Left ventricle myocardium superior (tissue), 1 donor: Measurements from ENCODE around the gene ADNP2. TPM values are rescaled to one million over a fixed set of nuclear protein-coding genes. Genes with fewer than 3 reads are reported as not detected.

Source experiments
- ATAC-seq: fragments of 200-7000 bp; cut with Tn5 transposase; one replicate; pipeline ENCODE4 v1.9.1; 2020; ENCODE audit warnings: mild to moderate bottlenecking, moderate library complexity
- DNase-seq: peaks from one replicate; pipeline ENCODE4 v3.0.0-alpha.2; 2020
- intact Hi-C: fragments of 100-400 bp; cut with micrococcal nuclease; formaldehyde crosslinking; loops from one replicate; pipeline ENCODE4 v1.11.0; 2022
- long read RNA-seq: library from polyadenylated mRNA; unstranded; transcript quantifications from one replicate; pipeline ENCODE4 v2.0.0, GENCODE V29; 2021
- total RNA-seq: library from RNA; stranded (reverse); fragmentation: NEBNext Ultra II Directional; extraction: Animal tissue kit (Norgen Biotek cat#: 25700); gene quantifications from one replicate; pipeline ENCODE4 v1.2.1, GENCODE V29; 2021
- donor health status: DM: no; HTN: yes; CAD: no; lungs with severe emphysema.

The ADNP2 gene, protein sequence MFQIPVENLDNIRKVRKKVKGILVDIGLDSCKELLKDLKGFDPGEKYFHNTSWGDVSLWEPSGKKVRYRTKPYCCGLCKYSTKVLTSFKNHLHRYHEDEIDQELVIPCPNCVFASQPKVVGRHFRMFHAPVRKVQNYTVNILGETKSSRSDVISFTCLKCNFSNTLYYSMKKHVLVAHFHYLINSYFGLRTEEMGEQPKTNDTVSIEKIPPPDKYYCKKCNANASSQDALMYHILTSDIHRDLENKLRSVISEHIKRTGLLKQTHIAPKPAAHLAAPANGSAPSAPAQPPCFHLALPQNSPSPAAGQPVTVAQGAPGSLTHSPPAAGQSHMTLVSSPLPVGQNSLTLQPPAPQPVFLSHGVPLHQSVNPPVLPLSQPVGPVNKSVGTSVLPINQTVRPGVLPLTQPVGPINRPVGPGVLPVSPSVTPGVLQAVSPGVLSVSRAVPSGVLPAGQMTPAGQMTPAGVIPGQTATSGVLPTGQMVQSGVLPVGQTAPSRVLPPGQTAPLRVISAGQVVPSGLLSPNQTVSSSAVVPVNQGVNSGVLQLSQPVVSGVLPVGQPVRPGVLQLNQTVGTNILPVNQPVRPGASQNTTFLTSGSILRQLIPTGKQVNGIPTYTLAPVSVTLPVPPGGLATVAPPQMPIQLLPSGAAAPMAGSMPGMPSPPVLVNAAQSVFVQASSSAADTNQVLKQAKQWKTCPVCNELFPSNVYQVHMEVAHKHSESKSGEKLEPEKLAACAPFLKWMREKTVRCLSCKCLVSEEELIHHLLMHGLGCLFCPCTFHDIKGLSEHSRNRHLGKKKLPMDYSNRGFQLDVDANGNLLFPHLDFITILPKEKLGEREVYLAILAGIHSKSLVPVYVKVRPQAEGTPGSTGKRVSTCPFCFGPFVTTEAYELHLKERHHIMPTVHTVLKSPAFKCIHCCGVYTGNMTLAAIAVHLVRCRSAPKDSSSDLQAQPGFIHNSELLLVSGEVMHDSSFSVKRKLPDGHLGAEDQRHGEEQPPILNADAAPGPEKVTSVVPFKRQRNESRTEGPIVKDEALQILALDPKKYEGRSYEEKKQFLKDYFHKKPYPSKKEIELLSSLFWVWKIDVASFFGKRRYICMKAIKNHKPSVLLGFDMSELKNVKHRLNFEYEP
- 7.1 TPM for total RNA-seq
- long read RNA-seq, full-length matches to known transcripts: 1 of 5 reads
- long read RNA-seq, partial matches to known transcripts: 4 of 5 reads
- long read RNA-seq, other reads (novel, unspliced or antisense): 0 of 5 reads

DNA sequence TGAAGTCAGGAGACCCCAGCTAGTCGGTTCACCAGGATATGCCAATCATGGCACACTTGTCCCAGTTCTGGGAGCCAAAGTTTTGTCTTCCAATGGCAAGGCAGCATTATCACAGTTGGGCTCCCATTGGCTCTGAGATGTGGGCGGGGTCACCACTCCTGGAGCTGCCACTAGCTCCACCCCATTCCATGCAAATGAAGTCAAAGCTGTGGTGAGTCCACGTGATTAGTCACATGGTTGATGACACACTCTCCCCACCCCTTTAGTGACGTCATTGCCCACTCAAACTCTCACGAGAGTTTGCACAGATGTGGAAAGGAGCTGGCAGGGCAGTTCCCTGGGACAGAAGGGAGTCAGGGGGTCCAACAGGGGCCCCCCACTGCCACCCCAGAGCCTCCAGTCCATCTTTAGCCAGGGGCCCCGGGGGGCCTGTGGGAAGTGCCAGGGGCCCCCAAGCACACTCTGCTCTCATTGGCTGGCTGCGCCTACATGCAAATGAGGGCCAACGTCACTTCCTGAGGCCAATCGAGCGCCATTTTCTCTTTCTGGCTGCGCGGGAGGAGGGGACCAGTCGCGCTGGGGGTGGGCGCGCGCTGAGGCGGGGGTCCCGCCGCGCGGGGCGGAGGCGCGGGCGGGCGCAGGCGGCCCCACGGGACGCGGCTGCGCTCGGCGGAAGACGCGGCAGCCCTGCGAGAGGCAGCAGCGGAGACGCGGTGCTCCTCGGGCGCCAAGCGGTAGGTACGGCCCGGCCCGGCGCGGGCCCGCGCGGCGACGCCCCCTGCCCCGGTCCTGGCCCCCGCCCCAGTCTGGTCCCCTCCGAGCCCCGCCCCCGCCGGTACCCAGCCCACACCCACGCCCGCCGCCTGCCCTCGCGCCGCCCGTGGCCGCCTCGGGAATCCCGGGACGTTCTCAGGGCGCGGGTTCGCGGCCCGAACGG is at the start of gene ADNP2:
Gene ADNP2, plus strand, starts transcription at position 524 of the 937 bp plus-strand sequence. CDS start 8,281 bp downstream, outside the sequence.
- peak; percentile 76 for DNase-seq
- peak; percentile 89 for ATAC-seq
- intact Hi-C loops: no loop called here

DNA sequence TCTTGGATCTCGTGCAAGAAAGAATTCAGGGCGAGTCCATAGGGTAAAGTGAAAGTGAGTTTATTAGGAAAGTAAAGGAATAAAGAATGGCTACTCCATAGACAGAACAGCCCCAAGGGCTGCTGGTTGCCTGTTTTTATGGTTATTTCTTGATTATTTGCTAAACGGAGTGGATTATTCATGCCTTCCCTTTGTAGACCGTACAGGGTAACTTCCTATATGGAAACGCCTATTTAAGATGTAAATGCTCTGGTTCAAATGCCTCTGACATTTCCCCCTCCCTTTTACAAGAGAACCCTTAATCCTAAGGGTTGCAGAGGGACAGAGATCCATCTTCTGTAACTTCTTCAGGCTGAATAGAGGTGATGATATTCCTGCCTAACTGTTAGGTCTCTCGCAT is 49.1 kb upstream of the ADNP2 start:
- DNase-seq (no peak), ATAC-seq (no peak)
- intact Hi-C loops: no loop called here

DNA sequence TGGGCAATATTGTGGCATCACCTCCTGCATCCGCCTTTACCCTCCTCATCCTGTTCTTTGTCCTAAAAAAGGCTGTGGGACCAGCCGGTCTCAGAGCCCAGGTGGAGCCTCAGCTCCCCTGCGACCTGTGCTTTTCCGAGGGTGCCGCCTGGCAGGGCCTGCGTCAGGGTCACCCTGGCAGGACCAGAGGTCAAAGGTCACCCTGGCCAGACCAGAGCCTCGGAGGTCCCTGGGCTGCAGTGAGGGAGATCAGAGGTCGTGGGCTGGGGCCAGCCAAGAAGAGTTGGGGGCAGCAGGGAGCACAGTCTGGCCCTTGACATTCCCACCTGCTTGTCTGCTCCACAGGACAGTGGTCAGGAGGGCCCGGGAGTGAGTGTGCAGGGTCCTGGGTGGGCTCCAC is 43.4 kb upstream of the ADNP2 start:
- no peak for DNase-seq
- no peak for ATAC-seq
- intact Hi-C loops: no loop called here

DNA sequence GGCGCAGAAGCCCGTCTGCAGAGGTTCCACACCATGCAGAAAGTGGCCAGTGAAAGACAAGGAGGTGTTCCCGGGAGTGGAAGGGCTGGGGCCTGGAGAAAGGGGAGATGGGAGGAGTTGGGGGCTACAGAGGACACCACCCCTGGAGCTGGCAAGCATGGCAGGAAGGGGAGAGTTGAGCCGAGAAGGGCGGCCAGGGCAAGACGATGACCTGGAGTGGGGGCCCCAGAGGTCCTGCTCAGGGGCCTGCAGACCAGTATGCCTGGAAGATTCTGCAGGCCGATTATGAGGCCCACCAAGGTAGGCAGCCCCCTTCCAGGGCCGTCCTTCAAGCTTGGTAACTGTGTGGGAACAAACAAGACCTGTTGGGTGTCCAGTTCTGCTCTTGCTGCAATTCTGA is 41.7 kb upstream of the ADNP2 start:
- ATAC-seq: no peak
- no peak for DNase-seq
- intact Hi-C loops: no loop called here

DNA sequence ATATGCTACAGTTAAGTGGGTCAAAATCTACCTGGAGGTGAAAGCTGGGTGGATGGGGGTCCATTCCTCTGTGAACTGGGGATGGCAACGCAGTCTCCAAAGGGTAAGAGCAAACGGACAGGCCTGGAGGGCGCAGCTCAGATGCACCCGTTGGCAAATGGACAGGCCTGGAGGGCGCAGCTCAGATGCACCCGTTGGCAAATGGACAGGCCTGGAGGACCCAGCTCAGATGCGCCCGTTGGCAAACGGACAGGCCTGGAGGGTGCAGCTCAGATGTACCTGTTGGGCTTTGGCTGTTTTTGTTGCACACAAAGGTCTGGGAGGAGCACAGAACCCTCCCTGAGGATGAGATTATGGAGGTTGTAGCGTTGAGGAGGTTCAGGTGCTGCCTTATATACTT is 41.2 kb upstream of the ADNP2 start:
- no peak for DNase-seq
- ATAC-seq: no peak
- intact Hi-C loops: no loop called here

DNA sequence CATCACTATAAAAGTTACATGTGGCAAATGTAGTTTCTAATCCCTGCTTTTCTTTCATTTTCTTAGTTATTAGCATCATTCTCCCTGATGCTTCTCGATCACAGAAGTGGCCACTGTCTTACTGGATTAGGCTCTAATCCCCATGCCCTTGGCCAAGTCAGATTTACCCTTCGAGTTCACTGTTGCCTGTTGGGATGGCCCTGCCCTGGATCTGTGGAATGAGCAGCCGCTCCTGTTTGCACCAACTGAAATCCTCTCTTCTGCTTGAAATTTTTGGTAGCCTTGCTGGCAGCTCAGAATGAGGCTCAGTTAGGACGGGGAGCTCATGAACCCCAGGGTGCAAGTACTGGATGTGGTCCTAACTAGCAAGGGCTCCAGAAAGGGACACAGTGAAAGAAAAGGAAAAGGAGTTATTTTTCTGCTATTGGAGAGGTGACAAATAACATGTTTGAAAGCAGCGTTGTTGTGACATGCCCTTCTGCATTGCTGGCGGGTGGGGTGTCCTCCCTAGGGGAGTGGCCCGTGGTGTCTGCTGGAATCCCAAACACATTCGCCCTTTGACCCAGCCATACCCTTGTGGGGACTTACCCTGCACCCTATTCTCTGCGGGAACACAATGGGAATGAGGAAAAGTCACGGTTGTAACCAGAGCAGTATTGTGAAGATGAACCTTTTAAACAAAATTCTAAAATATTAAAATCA is 40.3 kb upstream of the ADNP2 start:
- intact Hi-C loops: no loop called here
- no peak for ATAC-seq
- no peak for DNase-seq

DNA sequence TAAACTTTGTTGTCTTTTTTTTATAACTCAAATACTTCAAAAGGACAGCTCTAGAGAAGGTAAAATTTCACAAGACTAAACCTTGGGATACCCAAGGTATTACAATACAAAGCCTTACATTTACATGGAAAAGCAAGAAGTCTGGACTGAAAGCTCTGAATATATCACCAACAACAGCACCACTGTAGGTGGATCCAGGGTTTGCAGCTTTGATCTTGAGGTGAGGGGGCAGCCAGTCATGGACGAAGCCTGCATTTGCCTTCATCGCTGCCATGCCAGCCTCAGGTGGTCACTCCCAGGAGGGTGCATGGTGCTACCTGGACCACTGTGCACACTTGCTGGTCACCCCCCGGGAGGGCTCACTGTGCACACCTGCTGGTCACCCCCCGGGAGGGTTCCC is 38.2 kb upstream of the ADNP2 start:
- no peak for DNase-seq
- ATAC-seq: no peak
- intact Hi-C loops: no loop called here

DNA sequence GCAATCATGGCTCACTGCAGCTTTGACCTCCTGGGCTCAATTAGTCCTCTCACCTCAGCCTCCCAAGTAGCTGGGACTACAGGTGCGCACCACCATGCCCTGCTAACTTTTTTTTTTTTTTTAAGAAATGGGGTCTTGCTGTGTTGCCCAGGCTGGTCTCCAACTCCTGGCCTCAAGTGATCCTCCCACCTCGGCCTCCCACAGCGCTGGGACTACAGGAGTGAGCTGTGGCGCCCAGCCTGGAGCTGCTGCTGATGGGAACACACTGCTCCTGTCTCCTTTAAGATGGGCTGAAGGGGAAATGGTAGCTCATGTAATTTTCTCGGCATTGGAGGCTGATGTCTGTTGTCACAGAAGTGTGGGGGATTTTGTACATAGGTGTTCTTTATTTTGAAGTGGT is 34.9 kb upstream of the ADNP2 start:
- intact Hi-C loops: no loop called here
- DNase-seq (no peak), ATAC-seq (no peak)

DNA sequence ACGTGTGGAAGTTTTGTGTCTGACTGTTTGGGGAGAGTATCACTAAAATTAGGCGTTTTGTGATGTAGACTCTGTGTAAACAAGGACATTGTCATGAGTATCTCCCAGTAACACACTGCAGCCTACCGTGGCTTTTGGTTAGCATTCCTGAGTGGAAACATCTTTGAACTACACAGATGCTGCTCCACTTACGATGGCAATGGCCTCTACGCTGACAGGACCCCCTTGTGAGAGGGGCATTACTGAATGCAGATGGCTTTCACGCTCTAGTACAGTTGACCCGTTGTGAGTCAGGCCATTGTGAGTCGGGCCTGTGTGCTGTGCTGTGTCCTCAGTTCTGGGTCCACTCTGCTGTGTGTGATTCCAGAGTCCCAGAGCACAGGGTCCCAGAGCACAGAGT is 34.4 kb upstream of the ADNP2 start:
- ATAC-seq: no peak
- DNase-seq: no peak
- intact Hi-C loops: no loop called here

DNA sequence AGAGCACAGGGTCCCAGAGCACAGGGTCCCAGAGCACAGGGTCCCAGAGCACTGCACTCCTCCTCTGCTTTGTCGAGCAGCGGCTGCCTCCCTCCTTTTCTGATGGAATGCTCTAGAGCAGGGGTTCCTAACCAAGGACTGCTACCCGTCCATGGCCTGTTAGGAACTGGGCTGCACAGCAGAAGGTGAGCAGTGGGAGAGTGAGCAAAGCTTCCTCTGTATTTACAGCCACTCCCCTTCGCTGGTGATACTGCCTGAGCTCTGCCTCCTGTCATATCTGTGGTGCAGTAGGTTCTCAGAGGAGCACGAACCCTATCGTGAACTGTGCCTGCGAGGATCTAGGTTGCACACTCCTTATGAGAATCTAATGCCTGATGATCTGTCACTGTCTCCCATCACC is 33.1 kb upstream of the ADNP2 start:
- no peak for DNase-seq
- no peak for ATAC-seq
- intact Hi-C loops: no loop called here

DNA sequence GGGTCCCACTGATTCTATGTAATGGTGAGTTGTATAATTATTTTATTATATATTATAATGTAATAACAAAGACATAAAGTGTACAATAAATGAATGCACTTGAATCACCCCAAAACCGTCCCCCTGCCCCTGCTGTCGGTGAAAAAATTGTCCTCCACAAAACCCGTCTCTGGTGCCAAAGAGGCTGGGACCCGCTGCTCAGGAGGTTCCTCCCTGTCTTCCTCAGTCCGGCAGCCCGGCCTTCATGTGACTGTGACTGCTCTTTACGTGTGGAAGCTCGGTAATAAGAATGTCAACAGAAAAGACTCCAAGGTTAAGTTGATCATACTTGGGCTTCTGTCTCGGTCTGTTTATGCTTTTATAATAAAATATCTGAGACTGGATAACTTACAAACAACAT is 32.7 kb upstream of the ADNP2 start:
- DNase-seq (no peak), ATAC-seq (no peak)
- intact Hi-C loops: no loop called here

DNA sequence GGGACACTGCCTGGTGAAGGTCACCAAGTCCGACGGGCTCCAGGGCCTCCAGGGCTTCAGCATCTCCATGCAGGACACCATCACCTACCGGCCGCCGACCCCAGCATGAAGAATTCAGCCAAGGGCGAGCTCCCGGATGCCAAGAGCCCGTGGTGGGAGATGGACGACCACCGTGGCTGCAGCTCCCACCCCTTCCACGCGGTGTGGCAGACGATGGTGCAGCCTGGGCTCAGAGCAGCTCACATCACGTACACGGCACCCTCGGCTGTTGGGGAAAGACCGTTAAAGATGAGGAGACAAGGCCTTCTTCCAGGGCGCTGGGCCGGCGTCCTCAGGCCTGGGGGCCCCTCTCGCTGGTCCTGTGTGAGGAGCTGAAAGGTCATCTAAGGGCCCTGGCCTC is 31.2 kb upstream of the ADNP2 start:
- intact Hi-C loops: no loop called here
- ATAC-seq: no peak

DNA sequence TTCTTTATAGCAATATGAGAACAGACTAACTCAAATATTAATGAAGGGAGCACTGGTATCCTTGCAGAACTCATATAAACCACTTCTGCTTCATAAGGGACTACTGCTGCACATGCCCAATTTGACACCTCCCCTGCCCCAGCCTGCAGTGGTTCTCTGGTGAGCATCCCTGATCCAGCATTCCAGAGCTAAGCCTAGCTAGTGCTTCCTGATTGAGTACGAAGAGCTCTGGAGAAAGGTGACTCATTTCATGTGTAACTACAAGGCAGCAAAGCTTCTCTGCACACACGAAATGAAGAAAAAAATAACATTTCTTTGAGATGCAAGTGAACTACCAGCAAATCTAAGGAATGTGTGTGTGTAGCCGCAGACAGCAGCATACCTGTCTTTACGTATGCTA is 22.8 kb upstream of the ADNP2 start:
- DNase-seq (no peak), ATAC-seq (no peak)

More for the DNA sequence above, 31.2 kb upstream of the ADNP2 start:
- no peak for DNase-seq

DNA sequence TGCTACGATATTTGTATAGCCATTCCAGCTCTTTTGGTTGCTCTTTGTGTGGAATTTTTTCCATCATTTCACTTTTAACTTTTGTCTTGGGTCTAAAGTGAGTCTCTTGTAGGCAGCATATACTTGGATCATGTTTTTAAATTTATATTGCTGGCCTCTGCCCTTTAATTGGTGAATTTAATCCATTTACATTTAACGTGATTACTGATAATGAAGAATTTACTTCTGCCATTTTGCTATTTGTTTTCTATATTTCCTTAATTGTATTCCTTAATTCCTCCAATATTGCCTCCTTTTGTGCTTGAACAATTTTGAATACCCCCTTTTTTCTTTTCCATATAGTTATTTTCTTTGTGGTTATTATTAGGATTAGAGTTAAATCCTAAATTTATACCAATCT is 21.0 kb upstream of the ADNP2 start:
- ATAC-seq (no peak), DNase-seq (no peak)
- intact Hi-C loops: no loop called here

More for the DNA sequence above, 22.8 kb upstream of the ADNP2 start:
- intact Hi-C loops: no loop called here

DNA sequence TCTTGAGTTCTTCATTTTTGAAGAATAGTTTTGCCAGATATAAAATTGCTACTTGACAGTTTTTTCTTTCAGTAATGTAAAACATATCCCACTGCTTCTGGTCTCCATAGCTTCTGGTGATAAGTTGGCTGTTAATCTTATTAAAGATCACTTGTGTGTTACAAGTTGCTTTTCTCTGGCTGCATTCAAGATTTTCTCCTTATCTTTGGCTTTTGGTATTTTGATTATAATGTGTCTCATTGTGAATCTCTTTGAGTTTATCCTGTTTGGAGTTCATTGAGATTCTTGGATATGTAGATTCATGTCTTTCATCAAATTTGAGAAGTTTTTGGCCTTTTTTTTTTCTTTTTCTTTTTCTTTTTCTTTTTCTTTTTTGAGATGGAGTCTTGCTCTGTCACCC is 20.2 kb upstream of the ADNP2 start:
- ATAC-seq (no peak), DNase-seq (no peak)
- intact Hi-C loops: no loop called here

DNA sequence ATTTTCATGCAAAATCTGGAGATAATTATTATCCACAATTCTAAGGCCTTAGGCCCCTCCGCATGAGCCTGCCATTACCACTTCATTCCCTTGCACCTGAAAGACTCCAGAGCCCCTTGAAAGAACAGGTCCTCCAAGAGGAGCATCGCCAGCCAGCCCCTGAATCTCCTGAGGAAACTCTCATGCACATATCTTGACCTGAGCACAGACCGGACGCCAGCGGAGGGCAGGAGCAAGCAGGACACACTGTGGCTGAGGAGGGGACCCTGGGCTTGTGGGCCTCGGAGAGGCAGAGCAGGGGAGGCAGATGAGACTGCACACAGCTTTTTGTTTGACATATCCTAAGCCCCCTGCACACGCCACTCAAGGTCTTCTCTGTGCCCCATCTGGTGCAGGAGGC is 13.6 kb upstream of the ADNP2 start:
- intact Hi-C loops: no loop called here
- no peak for ATAC-seq

DNA sequence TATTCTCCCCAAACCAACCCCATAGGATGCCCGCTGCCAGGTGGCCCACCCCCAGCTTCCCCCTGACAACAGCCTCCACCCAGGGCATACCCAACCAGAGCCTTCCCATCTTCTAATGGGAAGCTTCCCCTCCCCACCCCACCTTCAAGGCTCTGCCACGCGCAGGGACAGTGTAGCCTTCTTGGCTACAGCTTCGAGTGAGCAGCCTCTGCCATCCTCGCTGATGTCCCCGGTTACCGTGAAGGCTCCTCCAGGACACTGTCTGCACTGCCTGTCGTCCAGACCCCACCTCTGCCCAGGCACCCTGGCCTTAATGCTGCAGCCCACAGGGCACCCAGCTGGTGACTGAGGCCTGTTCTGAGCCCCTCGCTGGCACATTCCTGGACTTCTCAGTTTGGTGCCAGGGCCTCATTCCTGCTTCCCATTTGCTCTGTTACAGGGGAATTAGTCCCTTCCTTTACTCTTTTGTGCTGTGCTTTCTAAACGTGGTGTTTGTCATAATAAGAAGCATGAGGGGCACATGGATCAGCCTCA is 13.0 kb upstream of the ADNP2 start:
- DNase-seq: no peak
- intact Hi-C loops: no loop called here
- no peak for ATAC-seq

More for the DNA sequence above, 13.6 kb upstream of the ADNP2 start:
- DNase-seq: no peak

DNA sequence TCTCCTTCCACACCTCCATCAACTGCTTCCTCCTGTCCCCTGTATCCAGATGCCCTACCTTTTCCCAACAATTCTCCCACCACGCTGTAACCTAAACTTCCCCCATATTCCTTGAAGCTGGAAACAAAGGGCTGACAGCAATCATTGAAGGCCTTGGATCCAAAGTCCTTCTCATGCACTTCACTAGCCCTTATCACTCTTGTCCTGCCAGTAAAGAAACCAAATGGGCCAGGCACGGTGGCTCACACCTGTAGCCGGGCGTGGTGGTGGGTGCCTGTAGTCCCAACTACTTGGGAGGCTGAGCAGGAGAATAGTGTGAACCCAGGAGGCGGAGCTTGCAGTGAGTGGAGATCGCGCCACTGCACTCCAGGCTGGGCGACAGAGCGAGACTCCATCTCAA is 11.9 kb upstream of the ADNP2 start:
- intact Hi-C loops: no loop called here
- DNase-seq: no peak
- ATAC-seq: no peak
